Vagina (tissue), 2 donors: Measurements from ENCODE around the gene TULP1.

ENCODE experiments used
- CTCF ChIP-seq, 3 experiments: fragments of 450-650 bp in 2 of 3; fragments of 200-600 bp in 1 of 3; sonication (generic) in 1 of 3; IDR thresholded peaks; one replicate each; pipeline ENCODE4 v1.5.1; 2017 to 2019; ENCODE audit warnings: antibody characterized with exemption in 3 of 3, mild to moderate bottlenecking in 2 of 3, moderate library complexity in 2 of 3
- POLR2AphosphoS5 ChIP-seq, 2 donors: sonication (generic); formaldehyde crosslinking; IDR thresholded peaks; one replicate each; pipeline ENCODE4 v1.9.0; 2017; ENCODE audit warnings: antibody characterized with exemption in 2 of 2, mild to moderate bottlenecking in 2 of 2, low read depth in 1 of 2; ENCODE audit not compliant: insufficient read depth in 1 of 2

- TF ChIP-seq CTCF (IDR thresholded peaks at IDR 0.05) (no peak), POLR2AphosphoS5 (IDR thresholded peaks at IDR 0.05; ENCODE audit: insufficient read depth in 1 of 2, low read depth in 1 of 2) (no peak)
Measured at GRCh38 chr6:35507221-35507620, 5.5 kb downstream of the TULP1 start.
